GM19328 (cell line): Measurements from ENCODE around the gene ITSN1.

ENCODE experiments used
- ATAC-seq: cut with Tn5 transposase; IDR thresholded peaks from one replicate; pipeline ENCODE4 v1.9.1; 2021; ENCODE audit warnings: mild to moderate bottlenecking, moderate library complexity; ENCODE audit not compliant: unreplicated experiment

Gene ITSN1

DNA sequence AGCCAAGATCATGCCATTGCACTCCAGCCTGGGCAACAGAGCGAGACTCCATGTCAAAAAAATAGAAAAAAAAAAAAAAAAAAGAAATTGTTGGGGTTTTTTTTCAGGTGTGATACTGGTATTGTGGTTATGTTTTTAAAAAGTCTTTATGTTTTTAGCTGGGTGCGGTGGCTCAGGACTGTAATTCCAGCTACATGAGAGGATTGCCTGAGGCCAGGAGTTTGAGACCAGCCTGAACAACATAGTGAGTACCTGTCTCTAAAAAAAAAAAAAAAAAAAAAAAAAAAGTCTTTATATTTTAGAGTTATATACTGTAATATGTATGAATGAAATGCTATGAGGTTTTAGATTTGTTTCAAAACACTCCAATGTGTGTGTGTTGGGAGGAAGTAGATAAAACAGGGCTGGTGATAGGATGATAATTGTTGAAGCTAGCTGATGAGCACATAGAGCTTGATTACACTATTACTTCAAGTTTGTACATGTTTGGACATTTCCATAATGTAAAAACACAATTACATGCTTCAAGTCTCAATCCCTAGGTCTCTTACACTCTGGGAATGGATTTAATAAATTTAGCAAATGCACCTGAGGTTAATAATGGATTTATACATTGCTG, 303.5 kb downstream of the ITSN1 start:
- ATAC-seq = no peak

DNA sequence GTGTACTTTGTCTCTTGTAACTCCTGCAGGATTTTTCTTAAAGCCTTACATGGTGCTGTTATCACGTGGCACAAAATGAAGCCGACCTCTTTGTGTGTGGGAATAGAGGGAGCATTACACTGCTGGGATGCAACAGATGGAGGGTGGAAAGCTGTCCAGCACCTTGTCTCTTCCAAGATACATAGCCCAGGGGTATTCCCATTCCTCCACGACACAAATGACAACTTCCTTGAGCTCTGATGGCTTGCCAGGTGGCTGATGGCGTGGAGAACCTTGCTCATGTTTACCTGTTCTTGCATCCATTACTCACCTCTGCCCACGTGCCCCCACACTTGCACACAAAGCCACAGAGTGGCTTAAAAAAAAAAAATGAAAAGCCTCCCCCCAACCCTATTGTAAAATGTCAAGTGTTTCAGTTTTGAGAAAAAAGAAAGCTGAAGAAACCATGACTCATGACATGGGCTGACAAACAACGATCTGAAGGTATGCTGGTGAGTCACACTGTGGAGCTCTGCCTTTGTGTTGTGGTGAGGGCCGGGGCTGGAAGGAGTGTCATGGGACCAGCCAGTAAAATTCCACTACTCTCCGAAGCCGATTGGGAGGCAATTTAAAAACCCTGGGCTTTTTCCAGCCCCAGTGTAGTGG, 305.3 kb downstream of the ITSN1 start:
- ATAC-seq = no peak

DNA sequence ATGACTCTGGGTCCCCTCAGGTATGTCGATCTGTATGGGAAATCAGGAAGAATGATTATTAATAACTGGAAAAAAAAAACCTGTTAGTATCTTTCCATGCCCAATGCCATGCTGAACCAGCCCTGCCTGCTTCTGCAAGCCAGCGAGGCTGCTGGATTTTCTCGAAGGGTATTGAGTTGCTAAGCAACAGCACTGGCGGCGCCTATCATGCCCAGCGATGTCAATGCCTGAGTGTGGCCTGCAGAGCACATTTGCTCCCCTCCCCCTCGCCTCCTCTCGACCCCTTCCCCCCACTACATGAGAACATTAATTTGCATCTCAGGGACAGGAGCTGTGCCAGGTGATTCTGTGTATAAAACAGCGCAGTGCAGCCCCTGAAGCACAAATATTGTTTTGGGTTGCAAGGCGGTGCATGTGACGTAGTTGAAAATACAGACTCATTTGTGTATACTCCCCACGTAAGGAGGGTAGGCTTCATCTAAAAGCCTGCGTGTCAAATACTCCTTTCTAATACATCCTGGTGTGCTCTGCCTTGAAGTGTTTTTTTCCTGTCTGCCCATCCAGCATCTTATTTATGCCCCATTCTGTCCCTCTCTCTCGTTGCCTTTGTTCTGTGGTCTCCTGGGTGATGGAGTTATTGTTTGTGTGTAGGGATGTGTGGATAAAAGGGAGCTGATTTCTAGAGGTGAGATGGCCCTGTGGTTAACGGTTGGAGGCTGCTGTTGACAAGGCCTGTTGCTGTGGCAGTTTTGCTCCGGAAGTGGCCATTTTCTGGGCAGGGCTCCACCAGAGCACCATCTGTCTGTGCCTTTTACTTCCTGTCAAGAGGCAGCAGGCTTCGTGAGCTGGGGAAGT, 306.0 kb downstream of the ITSN1 start:
- no peak for ATAC-seq

DNA sequence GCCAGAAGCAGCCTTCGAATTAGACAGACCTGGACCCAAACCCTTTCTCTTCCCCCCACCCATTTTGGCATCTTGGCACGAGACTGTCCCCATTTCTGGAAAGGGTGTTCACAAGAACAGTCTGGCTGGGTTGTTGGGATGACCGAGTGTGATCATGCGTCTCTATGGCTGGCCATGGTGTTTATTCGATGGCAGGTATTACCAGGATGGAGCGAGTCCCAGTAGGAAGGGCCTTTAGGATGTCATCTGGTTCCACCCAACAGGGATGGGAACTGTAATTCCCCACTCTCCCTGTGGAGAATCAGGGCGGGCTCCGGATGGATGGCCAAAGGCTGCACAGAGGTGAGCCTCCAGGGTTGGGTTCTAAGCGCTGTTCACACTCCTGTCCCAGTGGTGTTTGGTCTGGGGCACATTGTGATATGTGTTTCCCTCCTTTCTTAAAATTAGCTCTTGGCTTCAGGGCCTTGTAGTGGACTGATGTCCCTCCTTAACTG, 306.7 kb downstream of the ITSN1 start:
- ATAC-seq = no peak
